RWPE2 (cell line): ENCODE data around the gene ZSCAN21.

Experiments used
- ATAC-seq: fragments of 200-7000 bp; cut with Tn5 transposase; 3 replicates; pipeline ENCODE4 v1.9.1; 2021; ENCODE audit warnings: low read depth
- DNase-seq: peaks from one replicate; pipeline ENCODE4 v3.0.0-alpha.2; 2020; ENCODE audit warnings: low spot score
- H3K27ac ChIP-seq: fragments of 450-650 bp; 2 replicates; pipeline ENCODE4 v1.5.1; 2017; ENCODE audit warnings: mild to moderate bottlenecking; ENCODE audit not compliant: poor library complexity, severe bottlenecking
- H3K27me3 ChIP-seq: fragments of 250-450 bp; sonication (Bioruptor Pico); 2 replicates; pipeline ENCODE4 v1.5.1; 2021; ENCODE audit warnings: mild to moderate bottlenecking, moderate library complexity; ENCODE audit not compliant: insufficient read depth, poor library complexity, severe bottlenecking
- H3K36me3 ChIP-seq: fragments of 250-450 bp; sonication (Bioruptor Pico); 2 replicates; pipeline ENCODE4 v1.5.1; 2020; ENCODE audit warnings: low read depth, mild to moderate bottlenecking, moderate library complexity
- H3K4me1 ChIP-seq: fragments of 250-450 bp; sonication (Bioruptor Pico); 2 replicates; pipeline ENCODE4 v1.5.1; 2021; ENCODE audit warnings: mild to moderate bottlenecking, moderate library complexity; ENCODE audit not compliant: insufficient read depth, poor library complexity, severe bottlenecking
- H3K4me3 ChIP-seq: fragments of 250-450 bp; sonication (Bioruptor Pico); 2 replicates; pipeline ENCODE4 v1.5.1; 2021; ENCODE audit warnings: mild to moderate bottlenecking, moderate library complexity; ENCODE audit not compliant: severe bottlenecking
- H3K9me3 ChIP-seq: fragments of 250-450 bp; sonication (Bioruptor Pico); 2 replicates; pipeline ENCODE4 v1.5.1; 2021; ENCODE audit warnings: mild to moderate bottlenecking, moderate library complexity; ENCODE audit not compliant: severe bottlenecking
- TF ChIP-seq, protein P1 (sequence below): fragments of 450-650 bp; IDR thresholded peaks from one replicate; pipeline ENCODE4 v1.5.1; 2017; ENCODE audit warnings: mild to moderate bottlenecking, moderate library complexity; ENCODE audit not compliant: poor library complexity, severe bottlenecking

ZSCAN21 gene

DNA sequence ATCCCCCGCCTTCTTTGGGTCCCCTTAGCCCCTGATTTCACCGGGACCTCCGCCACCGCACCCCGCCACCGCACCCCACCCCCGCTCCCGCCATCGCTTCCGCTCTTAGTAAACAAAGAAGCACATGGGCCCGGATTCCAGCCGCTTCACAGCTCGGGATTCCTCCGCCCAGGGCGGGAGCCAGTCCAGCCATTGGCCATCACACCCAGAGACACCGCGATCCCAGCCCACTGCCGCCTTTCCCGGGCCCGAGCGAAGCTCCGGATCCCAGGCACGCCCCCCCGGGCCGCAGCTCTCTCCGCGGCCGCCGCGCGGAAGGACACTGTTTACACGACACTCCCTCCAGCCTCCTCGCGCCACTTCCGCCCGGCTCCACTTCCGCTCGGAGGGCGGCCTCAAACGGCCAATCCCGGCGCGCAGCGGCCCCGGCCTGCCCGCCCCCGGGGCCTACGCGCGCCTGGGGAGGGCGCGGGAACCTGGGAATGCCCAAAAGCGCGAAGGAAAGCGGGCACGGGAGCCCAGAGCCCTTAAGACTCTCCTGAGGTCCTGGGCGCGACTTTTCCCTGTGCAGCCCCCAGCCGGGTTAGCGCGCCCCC lies 50.9 kb downstream of the ZSCAN21 start:
- ATAC-seq (peak; percentile 76), DNase-seq (peak; percentile 91)
- no peaks in the 10 kb centered on the region for H3K9me3 ChIP-seq
- TF ChIP-seq, protein P1, sequence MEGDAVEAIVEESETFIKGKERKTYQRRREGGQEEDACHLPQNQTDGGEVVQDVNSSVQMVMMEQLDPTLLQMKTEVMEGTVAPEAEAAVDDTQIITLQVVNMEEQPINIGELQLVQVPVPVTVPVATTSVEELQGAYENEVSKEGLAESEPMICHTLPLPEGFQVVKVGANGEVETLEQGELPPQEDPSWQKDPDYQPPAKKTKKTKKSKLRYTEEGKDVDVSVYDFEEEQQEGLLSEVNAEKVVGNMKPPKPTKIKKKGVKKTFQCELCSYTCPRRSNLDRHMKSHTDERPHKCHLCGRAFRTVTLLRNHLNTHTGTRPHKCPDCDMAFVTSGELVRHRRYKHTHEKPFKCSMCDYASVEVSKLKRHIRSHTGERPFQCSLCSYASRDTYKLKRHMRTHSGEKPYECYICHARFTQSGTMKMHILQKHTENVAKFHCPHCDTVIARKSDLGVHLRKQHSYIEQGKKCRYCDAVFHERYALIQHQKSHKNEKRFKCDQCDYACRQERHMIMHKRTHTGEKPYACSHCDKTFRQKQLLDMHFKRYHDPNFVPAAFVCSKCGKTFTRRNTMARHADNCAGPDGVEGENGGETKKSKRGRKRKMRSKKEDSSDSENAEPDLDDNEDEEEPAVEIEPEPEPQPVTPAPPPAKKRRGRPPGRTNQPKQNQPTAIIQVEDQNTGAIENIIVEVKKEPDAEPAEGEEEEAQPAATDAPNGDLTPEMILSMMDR = no peak
- peak overlapping the region; percentile 94 for H3K27ac ChIP-seq
- peak overlapping the region; percentile 88 for H3K4me3 ChIP-seq
- peaks cover 4% of the 10 kb centered on the region for H3K4me1 ChIP-seq
- H3K27me3 ChIP-seq = no peaks in the 10 kb centered on the region
- H3K36me3 ChIP-seq = peaks cover 52% of the 10 kb centered on the region

DNA sequence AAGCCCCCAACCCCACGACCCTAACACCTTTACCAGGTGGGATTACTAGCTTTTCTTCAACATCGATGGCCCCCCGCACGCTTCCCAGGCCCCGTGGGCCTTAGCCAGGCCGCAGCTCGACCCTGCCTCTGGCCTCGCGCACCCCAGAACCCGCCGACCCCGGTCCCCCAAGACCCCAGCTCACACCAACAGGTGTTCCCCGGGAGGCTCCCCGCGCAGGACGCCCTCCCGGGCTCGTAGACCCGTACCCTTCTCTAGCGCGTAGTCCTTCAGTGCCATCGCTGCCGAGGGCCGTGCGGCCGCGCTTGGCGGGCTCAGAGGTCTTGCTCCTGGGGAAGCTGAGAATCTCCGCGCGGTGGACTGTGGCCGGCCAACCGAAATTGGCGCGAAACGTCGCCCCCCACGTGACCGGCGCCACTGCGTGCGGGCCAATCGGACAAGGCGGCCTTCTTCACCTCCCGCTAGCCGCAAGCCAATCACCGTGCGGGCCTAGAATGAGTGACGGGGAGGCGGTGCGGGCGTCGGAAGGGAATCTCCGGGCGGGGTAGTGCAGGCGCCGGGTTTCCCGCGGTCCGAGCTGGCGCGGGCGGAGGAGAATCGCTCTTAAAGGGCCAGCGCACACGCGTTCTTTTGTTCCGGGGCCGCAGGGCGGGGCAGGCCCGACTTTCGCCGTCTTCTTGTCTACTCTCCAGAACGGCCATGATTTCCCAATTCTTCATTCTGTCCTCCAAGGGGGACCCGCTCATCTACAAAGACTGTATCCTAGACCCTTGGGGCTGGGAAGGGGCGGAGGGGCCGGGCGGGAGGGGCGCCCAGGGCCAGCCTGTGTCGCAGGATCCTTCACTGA lies 51.7 kb downstream of the ZSCAN21 start, which contains the start of the genes AP4M1 and MCM7:
Gene AP4M1 (plus strand): TSS at position 628 of the 847 bp plus-strand sequence. CDS start 72 bp downstream, at position 700.
Gene MCM7 (minus strand): TSS at position 382 of the 847 bp plus-strand sequence. CDS start 103 bp downstream, at position 279.
- DNase-seq (peak; percentile 99), ATAC-seq (peak; percentile 89)
- TF ChIP-seq, protein P1 = no peak
- Histone ChIP-seq H3K4me1 (peaks cover 4% of the 10 kb centered on the region), H3K27ac (peak within 1 kb of the TSS; percentile 94), H3K36me3 (peaks cover 45% of the 10 kb centered on the region), H3K9me3 (no peaks in the 10 kb centered on the region), H3K27me3 (no peaks in the 10 kb centered on the region), H3K4me3 (peak within 1 kb of the TSS; percentile 88)

DNA sequence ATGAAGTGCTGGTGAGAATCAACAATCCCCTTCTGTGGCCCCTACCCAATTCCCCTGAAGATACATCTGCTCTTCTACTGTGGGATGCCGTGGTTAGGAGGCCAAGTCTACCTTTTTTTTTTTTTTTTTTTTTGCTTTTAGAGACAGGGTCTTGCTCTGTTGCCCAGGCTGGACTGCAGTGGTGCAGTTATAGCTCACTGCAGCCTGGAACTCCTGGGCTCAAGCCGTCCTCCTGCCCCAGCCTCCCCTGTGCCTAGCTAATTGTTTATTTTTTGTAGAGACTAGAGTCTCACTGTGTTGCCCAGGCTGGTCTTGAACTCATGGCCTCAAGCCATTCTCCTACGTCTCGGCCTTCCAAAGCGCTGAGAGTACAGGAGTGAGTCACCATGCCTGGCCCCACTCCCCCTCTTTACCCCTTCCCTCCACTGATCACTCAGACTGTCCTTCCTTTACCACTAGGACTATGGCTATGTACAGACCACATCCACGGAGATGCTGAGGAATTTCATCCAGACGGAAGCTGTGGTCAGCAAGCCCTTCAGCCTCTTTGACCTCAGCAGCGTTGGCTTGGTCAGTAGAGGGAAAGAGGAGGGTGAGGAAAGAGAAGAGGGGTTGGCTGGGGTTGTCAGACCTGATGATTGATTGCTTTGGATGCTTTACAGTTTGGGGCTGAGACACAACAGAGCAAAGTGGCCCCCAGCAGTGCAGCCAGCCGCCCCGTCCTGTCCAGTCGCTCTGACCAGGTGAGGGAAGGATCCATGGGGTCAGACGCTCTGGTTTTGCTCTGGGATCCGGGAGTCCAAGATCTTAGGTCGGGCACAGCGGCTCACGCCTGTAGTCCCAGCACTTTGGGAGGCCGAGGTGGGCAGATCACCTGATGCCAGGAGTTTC lies 53.6 kb downstream of the ZSCAN21 start:
- Histone ChIP-seq H3K27ac (no peak overlapping the region), H3K9me3 (no peaks in the 10 kb centered on the region), H3K4me1 (peaks cover 4% of the 10 kb centered on the region), H3K36me3 (peaks cover 40% of the 10 kb centered on the region), H3K27me3 (no peaks in the 10 kb centered on the region), H3K4me3 (no peak overlapping the region)
- ATAC-seq (no peak), DNase-seq (no peak)
- TF ChIP-seq, protein P1 = no peak

DNA sequence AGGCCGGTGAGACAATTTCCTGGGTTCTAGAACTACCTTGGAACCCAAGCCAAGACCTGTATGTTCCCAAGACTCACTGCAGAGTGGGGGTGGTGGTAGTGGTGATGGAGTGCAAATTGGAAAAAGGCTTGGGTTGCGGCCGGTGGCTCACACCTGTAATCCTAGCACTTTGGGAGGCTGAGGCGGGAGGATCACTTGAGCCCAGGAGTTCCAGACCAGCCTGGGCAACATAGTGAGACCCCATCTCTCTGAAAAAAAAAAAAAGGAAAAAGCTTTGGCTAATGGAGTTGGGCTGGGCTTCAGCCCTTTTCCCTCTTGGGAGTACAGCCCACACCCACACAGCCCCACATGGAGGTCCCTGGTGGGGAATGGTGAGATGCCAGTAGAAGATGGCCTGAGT lies 56.0 kb downstream of the ZSCAN21 start:
- H3K36me3 ChIP-seq = peaks cover 39% of the 10 kb centered on the region

More for the DNA sequence above, 56.0 kb downstream of the ZSCAN21 start:
- no peak overlapping the region for H3K4me3 ChIP-seq
- no peaks in the 10 kb centered on the region for H3K27me3 ChIP-seq
- DNase-seq (no peak), ATAC-seq (no peak)
- no peak overlapping the region for H3K27ac ChIP-seq
- H3K9me3 ChIP-seq = no peaks in the 10 kb centered on the region
- TF ChIP-seq, protein P1 = no peak
- H3K4me1 ChIP-seq = no peaks in the 10 kb centered on the region
